GM20431 (cell line): ENCODE data around the gene OR2T8.

ENCODE experiments used
- in situ Hi-C: fragments of 300-500 bp; cut with MseI, MboI; formaldehyde crosslinking; loops from one replicate; pipeline ENCODE4 v1.15.0; 2020; ENCODE audit warnings: low sequenced_read_pairs; ENCODE audit not compliant: unreplicated experiment

Gene OR2T8

DNA sequence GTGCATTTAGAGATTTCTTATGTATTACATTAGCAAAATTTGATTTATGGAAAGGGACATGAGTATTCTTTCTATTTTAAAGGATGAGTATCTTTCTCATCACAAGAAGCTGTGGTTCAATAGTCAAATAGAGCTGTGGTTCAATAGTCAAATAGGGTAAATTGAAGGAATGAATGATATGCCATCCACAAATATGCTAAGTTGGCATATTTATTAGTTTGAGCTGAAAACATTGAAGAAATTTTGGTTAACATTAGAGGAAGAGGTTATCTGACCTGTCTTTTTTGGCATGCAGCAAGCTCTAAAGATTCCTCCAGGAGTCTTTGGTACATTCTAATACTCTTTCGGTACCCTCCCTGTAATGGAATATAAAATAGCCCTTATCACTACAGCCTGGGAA lies 33.4 kb downstream of the OR2T8 start:
- in situ Hi-C loops, result no loop called here

DNA sequence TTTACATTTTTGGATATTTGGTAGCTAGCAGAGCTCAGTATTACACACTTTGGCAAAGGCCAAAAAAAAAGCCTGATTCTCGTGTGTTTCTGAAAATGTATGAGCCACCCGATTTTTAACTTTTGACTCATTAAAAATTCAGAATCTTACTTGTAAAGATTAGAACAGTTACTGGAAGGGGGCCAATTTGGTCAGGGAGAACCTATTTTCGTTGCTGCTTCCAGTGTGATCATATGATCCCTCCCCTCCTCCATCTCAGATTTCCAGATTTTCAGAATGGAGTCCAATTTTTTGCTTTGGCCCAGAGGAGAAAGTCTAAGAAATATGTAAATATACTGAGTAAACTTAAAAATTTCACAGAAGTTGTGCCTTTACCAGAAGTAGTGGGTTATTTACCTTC lies 41.7 kb downstream of the OR2T8 start:
- in situ Hi-C loops, result no loop called here

DNA sequence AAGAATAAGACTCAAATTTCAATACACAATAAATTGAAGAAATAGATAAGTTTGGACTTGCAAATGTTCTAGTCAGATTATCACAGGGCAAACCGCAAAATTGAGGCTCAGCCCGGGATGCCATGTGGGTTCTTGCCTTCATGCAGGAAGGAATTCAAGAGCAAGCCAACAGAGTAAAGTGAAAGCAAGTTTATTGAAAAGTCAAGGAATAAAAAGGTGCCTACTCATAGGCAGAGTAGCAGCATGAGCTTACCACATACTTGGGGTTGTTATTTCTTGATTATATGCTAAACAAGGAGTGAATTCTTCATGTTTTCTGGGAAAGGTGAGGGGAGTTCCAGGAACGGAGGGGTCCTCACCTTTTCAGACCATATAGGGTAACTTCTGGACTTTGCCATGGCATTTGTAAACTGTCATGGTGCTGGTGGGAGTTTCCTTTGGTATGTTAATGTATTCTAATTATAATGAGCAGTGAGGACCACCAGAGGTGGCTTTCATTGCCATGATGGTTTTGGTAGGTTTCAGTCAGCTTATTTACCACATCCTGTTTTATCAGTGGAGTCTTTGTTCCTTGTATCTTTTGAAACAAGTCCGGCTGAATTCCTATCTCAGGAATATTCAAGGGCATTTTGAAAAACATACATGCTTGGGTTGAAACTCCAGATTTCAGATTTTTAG lies 43.0 kb downstream of the OR2T8 start:
- in situ Hi-C loops, result no loop called here

DNA sequence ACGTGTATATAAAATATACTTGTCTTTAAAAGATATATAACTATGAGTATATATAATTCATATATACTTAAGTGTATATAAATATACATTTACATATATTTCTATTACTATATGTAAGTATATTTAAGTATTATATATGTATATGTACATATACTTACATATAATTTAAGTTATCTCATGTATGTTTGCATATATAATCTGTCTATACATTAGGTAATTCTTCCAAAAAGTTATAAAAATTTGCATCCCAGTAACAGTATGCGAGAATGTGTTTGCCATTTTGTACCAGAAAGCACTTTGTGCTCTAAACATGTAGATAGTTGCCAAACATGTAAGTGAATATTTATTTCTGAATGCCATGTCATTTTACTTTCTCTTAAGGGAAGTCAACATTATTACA lies 44.9 kb downstream of the OR2T8 start, which contains the start of gene OR2AK2:
Gene OR2AK2, plus strand, starts transcription at position 301 of the 400 bp plus-strand sequence. CDS start 144 bp downstream, outside the sequence.
- in situ Hi-C loops, result no loop called here

DNA sequence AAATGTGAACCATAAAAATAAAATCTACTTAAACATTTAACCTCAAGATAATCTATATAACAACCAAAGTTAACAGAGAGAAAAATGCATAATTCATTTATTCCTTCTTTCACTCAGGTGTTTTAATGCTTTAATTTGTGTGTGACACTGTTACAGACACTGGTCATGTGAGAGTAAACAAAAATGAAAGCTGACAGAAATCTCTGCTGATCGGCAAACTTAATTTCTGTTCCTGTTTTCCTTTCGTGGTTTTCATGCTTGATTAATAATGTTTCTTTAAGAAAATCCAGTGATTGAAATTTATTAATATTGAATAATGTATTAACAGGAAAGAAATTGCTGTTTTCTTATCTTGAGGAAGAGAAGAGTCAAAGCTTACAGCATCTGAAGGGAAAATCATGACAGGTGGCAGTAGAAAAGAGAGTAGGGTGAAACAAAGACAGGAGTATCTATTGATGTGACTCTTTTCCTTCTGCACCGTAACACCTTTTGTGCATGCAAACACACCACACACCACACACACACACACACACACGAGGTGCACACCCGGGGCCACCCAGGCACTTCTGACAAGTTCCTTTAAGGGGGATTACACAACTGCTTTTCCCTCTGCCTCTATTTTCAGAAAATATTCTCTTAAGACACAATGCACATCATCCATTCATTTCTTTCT lies 46.6 kb downstream of the OR2T8 start:
- in situ Hi-C loops, result no loop called here
